ENCODE results near the gene PITX2. TPM values are rescaled to one million over a fixed set of nuclear protein-coding genes. Genes with fewer than 3 reads are reported as not detected.

The PITX2 gene
- total RNA-seq, 1 donor from 2014 or later = 1.6 TPM

- H3K4me2 ChIP-seq = peak overlapping the region; percentile 81
- H3K4me3 ChIP-seq = peak overlapping the region; percentile 26
- H3K27ac ChIP-seq = no peak overlapping the region
- no peak overlapping the region for H3K9ac ChIP-seq
- H4K20me1 ChIP-seq (ENCODE audit: low read depth) = peaks cover 54% of the 10 kb centered on the region
- H3K9me3 ChIP-seq (ENCODE audit: low read depth) = no peaks in the 10 kb centered on the region
- H3K4me3 Mint-ChIP-seq = no peak overlapping the region
- peak; percentile 56 for DNase-seq (ENCODE audit: low spot score)
- no peaks in the 10 kb centered on the region for H3K36me3 ChIP-seq
- peaks cover 66% of the 10 kb centered on the region for H3F3A ChIP-seq (ENCODE audit: low read depth)
- no peaks in the 10 kb centered on the region for H3K9me3 Mint-ChIP-seq
- no peaks in the 10 kb centered on the region for H3K79me2 ChIP-seq (ENCODE audit: low read depth)
- no peak overlapping the region for H3K27ac Mint-ChIP-seq
- H3K4me1 Mint-ChIP-seq = peaks cover 54% of the 10 kb centered on the region
- peaks cover 61% of the 10 kb centered on the region for H3K4me1 ChIP-seq
- no peaks in the 10 kb centered on the region for H3K36me3 Mint-ChIP-seq
- H3K27me3 Mint-ChIP-seq (ENCODE audit: insufficient read depth, low read depth) = peaks cover 95% of the 10 kb centered on the region
- H2AFZ ChIP-seq (replicated peaks) = no peak overlapping the region
- peak; percentile 86 for TF ChIP-seq EZH2phosphoT487 (IDR thresholded peaks at IDR 0.05)
- peak; percentile 25 for TF ChIP-seq EZH2 (IDR thresholded peaks at IDR 0.05)
- no peak for TF ChIP-seq CTCF (IDR thresholded peaks at IDR 0.05)
- peaks cover 100% of the 10 kb centered on the region for H3K27me3 ChIP-seq
Measured at GRCh38 chr4:110618581-110619462, 4.1 kb downstream of the PITX2 start.

- H3K79me2 ChIP-seq (ENCODE audit: low read depth) = no peaks in the 10 kb centered on the region
- H3K4me1 ChIP-seq = peaks cover 61% of the 10 kb centered on the region
- H3K27me3 ChIP-seq = peaks cover 100% of the 10 kb centered on the region
- peaks cover 95% of the 10 kb centered on the region for H3K27me3 Mint-ChIP-seq (ENCODE audit: insufficient read depth, low read depth)
- peak overlapping the region; percentile 81 for H3K4me2 ChIP-seq
- H3F3A ChIP-seq (ENCODE audit: low read depth) = peaks cover 66% of the 10 kb centered on the region
- no peak overlapping the region for H3K9ac ChIP-seq
- no peaks in the 10 kb centered on the region for H3K9me3 ChIP-seq (ENCODE audit: low read depth)
- peaks cover 47% of the 10 kb centered on the region for H4K20me1 ChIP-seq (ENCODE audit: low read depth)
- no peaks in the 10 kb centered on the region for H3K36me3 Mint-ChIP-seq
- no peaks in the 10 kb centered on the region for H3K36me3 ChIP-seq
- H3K4me3 ChIP-seq = peak overlapping the region; percentile 26
- H3K4me3 Mint-ChIP-seq = no peak overlapping the region
- H3K9me3 Mint-ChIP-seq = no peaks in the 10 kb centered on the region
- H2AFZ ChIP-seq (replicated peaks) = no peak overlapping the region
- TF ChIP-seq EZH2phosphoT487 (IDR thresholded peaks at IDR 0.05) (peak; percentile 88), CTCF (IDR thresholded peaks at IDR 0.05) (no peak), EZH2 (IDR thresholded peaks at IDR 0.05) (peak; percentile 71)
- DNase-seq (ENCODE audit: low spot score) = peak; percentile 90
- H3K27ac ChIP-seq = no peak overlapping the region
- H3K4me1 Mint-ChIP-seq = peaks cover 46% of the 10 kb centered on the region
- no peak overlapping the region for H3K27ac Mint-ChIP-seq
Measured at GRCh38 chr4:110617646-110618580, 5.0 kb downstream of the PITX2 start.

GRCh38 chr4:110617075-110617640, 5.7 kb downstream of the PITX2 start:
- Histone ChIP-seq H3K9ac (no peak overlapping the region), H3K4me2 (no peak overlapping the region), H4K20me1 (ENCODE audit: low read depth) (peaks cover 41% of the 10 kb centered on the region), H3K4me1 (peaks cover 61% of the 10 kb centered on the region), H3K9me3 (ENCODE audit: low read depth) (no peaks in the 10 kb centered on the region), H3K27me3 (peaks cover 100% of the 10 kb centered on the region), H3K4me3 (no peak overlapping the region), H3K27ac (no peak overlapping the region), H2AFZ (replicated peaks) (no peak overlapping the region), H3K79me2 (ENCODE audit: low read depth) (no peaks in the 10 kb centered on the region), H3F3A (ENCODE audit: low read depth) (peaks cover 66% of the 10 kb centered on the region), H3K36me3 (no peaks in the 10 kb centered on the region)
- TF ChIP-seq EZH2phosphoT487 (IDR thresholded peaks at IDR 0.05) (no peak), EZH2 (IDR thresholded peaks at IDR 0.05) (no peak), CTCF (IDR thresholded peaks at IDR 0.05) (no peak)
- H3K27me3 Mint-ChIP-seq (ENCODE audit: insufficient read depth, low read depth) = peaks cover 97% of the 10 kb centered on the region
- peaks cover 46% of the 10 kb centered on the region for H3K4me1 Mint-ChIP-seq
- H3K27ac Mint-ChIP-seq = no peak overlapping the region
- no peaks in the 10 kb centered on the region for H3K36me3 Mint-ChIP-seq
- DNase-seq (ENCODE audit: low spot score) = no peak
- H3K4me3 Mint-ChIP-seq = no peak overlapping the region
- H3K9me3 Mint-ChIP-seq = no peaks in the 10 kb centered on the region

Measured in neural progenitor cell (in vitro differentiated cells).